Astrocyte of the cerebellum (primary cell): ENCODE results near the gene MAN2A2.
"Not testable (repeated sequence)": the region's sequence is repeated elsewhere in the genome, so short reads cannot be mapped to it uniquely, and the experiment has no call there.

ENCODE experiments used
- DNase-seq: peaks from one replicate; pipeline ENCODE4 v3.0.0-alpha.2; 2011; ENCODE audit warnings: low read depth
- H3K4me3 ChIP-seq: 2 replicates; pipeline ENCODE4 v1.5.1; 2011; ENCODE audit warnings: mild to moderate bottlenecking, low read depth, low read length, moderate library complexity
- in situ Hi-C: cut with HindIII; loops from 2 replicates; pipeline ENCODE4 v1.10.0; 2017; ENCODE audit warnings: low sequenced_read_pairs
- TF ChIP-seq, protein P1 (sequence below): IDR thresholded peaks from 2 replicates; pipeline ENCODE4 v1.5.1; 2012; ENCODE audit warnings: low read length, low read depth, moderate library complexity, mild to moderate bottlenecking; ENCODE audit errors: missing control alignments

The MAN2A2 gene

DNA sequence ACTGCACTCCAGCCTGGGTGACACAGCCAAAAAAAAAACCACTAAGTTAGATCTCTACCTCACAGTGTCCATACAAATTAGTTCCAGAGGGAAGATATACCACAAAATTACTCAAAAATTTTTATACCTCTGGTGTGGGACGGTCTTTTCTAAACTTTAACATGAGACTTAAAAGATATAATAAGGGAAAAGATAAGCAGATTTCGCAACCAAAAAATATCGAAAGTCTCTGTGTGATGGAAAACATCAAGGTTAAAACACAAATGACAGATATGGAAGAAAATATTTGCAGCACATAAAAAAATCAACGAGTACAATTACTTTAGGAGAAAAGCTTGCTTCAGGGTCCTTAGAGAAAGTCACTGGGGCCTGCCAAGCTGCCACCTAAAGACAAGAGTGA, 18.8 kb downstream of the MAN2A2 start:
- no peak overlapping the region for H3K4me3 ChIP-seq
- DNase-seq, result no peak
- TF ChIP-seq, protein P1, sequence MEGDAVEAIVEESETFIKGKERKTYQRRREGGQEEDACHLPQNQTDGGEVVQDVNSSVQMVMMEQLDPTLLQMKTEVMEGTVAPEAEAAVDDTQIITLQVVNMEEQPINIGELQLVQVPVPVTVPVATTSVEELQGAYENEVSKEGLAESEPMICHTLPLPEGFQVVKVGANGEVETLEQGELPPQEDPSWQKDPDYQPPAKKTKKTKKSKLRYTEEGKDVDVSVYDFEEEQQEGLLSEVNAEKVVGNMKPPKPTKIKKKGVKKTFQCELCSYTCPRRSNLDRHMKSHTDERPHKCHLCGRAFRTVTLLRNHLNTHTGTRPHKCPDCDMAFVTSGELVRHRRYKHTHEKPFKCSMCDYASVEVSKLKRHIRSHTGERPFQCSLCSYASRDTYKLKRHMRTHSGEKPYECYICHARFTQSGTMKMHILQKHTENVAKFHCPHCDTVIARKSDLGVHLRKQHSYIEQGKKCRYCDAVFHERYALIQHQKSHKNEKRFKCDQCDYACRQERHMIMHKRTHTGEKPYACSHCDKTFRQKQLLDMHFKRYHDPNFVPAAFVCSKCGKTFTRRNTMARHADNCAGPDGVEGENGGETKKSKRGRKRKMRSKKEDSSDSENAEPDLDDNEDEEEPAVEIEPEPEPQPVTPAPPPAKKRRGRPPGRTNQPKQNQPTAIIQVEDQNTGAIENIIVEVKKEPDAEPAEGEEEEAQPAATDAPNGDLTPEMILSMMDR, result no peak
- in situ Hi-C loops, result no loop called here

DNA sequence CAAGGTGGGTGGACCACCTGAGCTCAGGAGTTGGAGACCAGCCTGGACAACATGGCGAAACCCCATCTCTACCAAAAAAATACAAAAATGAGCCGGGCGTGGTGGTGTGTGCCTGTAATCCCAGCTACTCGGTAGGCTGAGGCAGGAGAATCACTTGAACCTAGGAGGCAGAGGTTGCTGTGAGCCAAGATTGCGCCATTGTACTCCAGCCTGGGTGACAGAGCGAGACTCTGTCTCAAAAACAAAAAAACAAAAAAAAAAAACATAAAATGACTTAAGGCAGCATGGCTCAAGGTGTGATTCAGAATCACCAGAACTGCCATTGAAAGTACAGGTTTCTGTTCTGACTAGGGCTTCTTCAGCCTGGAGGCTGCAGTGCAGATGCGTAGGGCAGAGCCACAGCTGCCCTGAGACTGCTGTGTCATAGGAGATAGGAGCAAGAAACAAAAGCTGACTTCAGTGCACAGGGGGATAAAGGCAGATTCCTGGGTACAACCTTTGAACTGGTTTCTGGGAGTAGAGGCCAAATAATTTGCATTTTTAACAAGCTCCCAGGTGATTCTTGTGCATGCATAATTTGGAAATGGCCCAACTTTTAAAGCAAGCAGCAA, 19.7 kb downstream of the MAN2A2 start:
- DNase-seq, in situ Hi-C loops, H3K4me3 ChIP-seq: not testable (repeated sequence)

DNA sequence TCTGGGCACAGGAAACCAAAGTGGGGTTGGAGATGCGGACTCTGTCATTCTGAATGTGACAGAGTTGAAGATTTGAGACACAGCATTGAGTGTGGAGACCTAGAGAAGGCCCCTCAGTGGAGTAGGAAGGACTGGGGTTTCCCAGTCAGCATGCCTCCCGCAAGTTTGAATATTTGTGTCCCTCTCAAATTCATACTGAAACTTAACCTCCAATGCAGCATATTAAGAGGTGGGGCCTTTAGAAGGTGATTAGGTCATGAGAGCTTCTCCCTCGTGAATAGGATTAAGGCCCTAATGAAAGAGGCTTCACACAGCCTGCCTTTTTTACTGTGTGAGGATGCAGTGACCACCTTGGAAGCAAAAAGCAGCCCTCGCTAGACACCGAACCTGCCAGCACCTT, 21.3 kb downstream of the MAN2A2 start:
- H3K4me3 ChIP-seq, result no peak overlapping the region
- TF ChIP-seq, protein P1, result no peak
- in situ Hi-C loops, result no loop called here
- DNase-seq, result no peak

GRCh38 chr15:90926766-90927165, 23.7 kb downstream of the MAN2A2 start:
- in situ Hi-C loops, DNase-seq: not testable (repeated sequence)

GRCh38 chr15:90928106-90928505, 25.0 kb downstream of the MAN2A2 start:
- DNase-seq, in situ Hi-C loops: not testable (repeated sequence)

More at GRCh38 chr15:90926766-90927165, 23.7 kb downstream of the MAN2A2 start:
- H3K4me3 ChIP-seq, result not testable (repeated sequence)

DNA sequence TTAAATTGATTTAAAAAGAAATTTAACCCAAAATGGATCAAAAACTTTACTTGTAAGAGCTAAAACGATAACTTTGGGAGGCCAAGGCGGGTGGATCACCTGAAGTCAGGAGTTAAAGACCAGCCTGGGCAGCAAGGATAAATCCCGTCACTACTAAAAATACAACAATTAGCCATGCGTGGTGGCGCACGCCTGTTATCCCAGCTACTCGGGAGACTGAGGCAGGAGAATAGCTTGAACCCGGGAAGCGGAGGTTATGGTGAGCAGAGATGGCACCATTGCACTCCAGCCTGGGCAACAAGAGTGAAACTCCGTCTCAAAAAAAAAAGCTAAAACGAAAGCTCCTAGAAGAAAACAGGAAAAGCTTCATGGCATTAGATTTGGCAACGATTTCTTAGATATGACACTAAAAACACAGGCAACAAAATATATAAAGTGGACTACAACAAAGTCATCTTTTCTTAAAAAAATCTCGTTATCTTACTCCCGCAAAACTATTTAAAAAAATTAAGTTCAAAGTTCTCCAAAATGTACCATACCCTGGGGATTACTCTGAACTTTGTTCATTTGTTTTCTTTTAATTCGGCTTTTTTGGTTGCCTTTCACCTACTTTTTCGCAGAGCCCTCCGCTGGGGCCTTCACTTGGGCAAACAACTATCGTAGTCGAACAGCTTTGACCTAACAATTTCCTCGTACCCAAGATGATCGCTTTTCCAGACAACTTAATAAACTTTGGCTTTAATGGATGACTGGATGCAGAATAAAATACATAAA, 26.3 kb downstream of the MAN2A2 start:
- H3K4me3 ChIP-seq, result peak overlapping the region; percentile 43
- in situ Hi-C loops, result no loop called here
- no peak for DNase-seq
- TF ChIP-seq, protein P1, result no peak

More at GRCh38 chr15:90928106-90928505, 25.0 kb downstream of the MAN2A2 start:
- H3K4me3 ChIP-seq, result not testable (repeated sequence)

- no peak overlapping the region for H3K4me3 ChIP-seq
- TF ChIP-seq, protein P1, result no peak
- DNase-seq, result no peak
- in situ Hi-C loops, result no loop called here
These were observed 27.9 kb downstream of the MAN2A2 start for GRCh38 chr15:90930861-90931574.

DNA sequence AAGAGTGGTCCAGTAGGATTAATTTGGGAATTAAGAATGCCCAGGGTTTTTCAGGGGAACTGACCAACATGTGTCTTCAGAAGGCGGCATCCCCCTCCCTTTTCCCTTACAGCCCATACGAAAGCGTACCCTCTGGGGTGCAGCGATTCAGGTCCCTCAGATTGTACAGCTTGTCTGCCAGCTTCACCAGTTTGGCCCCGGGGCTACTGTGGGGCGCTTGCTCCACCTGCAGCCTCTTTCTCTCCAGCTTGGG, 28.4 kb downstream of the MAN2A2 start:
- peak overlapping the region; percentile 75 for H3K4me3 ChIP-seq
- in situ Hi-C loops, result no loop called here
- DNase-seq, result no peak
- TF ChIP-seq, protein P1, result no peak
